GM19023 (cell line): ENCODE data around the gene LSAMP.

ENCODE experiments used
- ATAC-seq: cut with Tn5 transposase; IDR thresholded peaks from one replicate; pipeline ENCODE4 v1.9.1; 2021; ENCODE audit warnings: mild to moderate bottlenecking, moderate library complexity; ENCODE audit not compliant: unreplicated experiment

The LSAMP gene

GRCh38 chr3:116181159-116181558, 264.1 kb downstream of the LSAMP start:
- no peak for ATAC-seq

- ATAC-seq, result no peak
Observed at GRCh38 chr3:116179091-116179490, 266.2 kb downstream of the LSAMP start.

GRCh38 chr3:116176974-116177555, 268.2 kb downstream of the LSAMP start:
- no peak for ATAC-seq

DNA sequence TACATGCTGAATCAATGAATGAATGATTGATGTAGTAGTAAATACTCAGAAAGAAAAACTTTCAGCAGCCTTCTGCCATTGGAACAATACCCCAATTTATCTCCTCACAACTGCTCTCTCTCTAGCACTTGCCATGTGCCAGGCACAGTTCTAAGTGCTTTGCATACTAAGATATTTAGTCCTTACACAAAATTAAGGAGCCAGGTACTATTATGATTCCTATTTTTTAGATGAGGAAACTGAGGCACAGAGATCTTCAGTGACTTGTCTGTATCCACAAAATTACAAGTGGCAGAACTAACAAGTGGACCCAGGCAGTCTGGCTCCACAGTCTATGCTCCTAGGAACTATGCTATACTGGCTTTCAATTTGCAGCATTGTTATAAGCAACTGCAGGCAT, 279.2 kb downstream of the LSAMP start:
- no peak for ATAC-seq

GRCh38 chr3:116165641-116166040, 279.6 kb downstream of the LSAMP start:
- no peak for ATAC-seq

DNA sequence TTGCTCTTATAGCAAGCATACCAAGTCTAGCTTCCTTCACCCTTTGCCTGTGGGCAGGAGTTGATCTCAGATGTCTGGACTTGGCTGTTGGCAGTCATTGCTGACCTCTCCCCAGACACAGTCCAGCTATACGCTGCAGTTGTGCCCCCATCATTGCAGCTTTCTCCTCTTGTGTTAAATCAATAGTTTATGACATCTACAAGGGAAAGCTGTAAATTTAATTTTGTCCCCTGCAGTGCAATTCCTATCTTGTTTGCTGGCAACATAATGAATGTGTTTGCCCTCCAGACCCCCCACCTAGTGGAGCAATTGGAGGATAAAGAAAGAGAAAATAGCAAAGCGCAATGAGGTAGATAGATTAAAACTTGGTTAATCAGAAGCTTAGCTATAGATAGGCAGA, 280.2 kb downstream of the LSAMP start:
- no peak for ATAC-seq

GRCh38 chr3:116164039-116164438, 281.2 kb downstream of the LSAMP start:
- no peak for ATAC-seq

GRCh38 chr3:116161575-116162525, 283.4 kb downstream of the LSAMP start:
- no peak for ATAC-seq

- no peak for ATAC-seq
Observed at GRCh38 chr3:116160594-116160993, 284.7 kb downstream of the LSAMP start.

DNA sequence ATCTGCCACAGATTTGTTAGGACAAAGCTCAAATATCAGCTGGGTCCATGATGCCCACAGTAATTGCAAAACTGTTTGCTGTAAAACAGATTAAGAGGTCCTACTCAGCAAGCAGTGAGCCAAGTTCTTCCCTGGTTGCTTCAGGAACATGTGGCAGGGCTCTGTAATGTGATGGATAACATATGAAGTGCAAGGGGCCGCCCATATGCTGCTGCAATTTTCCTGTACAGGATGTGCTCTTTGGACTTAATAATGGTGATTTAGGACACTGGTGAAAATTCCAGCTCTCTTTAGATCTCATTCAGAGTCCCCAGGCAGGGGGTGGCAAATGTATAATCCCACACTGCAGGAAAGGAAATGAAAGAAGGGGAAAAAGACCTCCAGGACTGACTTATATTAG, 289.4 kb downstream of the LSAMP start:
- ATAC-seq, result no peak

DNA sequence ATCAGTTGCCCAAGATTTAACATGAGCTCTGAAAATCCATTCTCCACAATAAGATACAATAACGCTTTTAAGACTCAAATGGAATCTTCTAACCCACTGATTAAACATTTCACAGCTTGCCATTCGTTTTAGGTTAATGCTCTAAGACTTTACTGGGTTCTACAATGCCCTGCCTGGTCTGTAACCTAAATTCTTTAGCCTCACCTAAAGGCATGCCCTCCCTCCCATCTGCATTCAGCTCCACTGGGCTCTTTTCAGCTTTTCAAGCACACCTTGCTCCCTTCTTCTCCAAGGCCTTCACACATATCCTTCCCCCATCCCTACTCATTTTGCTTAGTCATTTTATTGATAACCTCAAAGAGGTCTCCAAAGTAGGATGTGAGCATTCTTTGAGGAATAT, 290.9 kb downstream of the LSAMP start:
- no peak for ATAC-seq

- no peak for ATAC-seq
Observed at GRCh38 chr3:116153174-116153573, 292.1 kb downstream of the LSAMP start.

DNA sequence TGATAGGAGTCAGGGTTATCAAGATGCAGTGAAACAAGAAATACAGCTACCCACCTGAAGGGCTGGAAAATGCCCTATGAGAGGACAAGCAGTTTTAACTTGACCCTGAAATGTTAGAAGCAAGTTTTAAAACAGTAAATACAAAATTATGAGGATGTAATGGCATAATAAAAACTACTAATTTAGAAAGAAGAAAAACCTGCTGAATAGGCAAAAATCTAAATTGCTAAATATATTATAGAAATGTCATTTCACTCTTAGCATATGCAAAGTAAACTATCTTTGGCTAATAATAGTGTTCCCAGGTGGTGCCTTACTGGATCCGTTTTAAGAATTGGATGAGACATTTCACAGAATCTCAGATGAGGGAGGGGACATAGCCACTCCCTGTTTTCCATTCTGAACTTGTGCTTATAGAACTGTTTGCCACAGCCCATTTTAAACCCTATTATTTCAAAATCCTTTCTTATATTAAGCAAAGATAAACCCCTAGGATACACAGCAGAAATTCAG, 294.6 kb downstream of the LSAMP start:
- no peak for ATAC-seq

DNA sequence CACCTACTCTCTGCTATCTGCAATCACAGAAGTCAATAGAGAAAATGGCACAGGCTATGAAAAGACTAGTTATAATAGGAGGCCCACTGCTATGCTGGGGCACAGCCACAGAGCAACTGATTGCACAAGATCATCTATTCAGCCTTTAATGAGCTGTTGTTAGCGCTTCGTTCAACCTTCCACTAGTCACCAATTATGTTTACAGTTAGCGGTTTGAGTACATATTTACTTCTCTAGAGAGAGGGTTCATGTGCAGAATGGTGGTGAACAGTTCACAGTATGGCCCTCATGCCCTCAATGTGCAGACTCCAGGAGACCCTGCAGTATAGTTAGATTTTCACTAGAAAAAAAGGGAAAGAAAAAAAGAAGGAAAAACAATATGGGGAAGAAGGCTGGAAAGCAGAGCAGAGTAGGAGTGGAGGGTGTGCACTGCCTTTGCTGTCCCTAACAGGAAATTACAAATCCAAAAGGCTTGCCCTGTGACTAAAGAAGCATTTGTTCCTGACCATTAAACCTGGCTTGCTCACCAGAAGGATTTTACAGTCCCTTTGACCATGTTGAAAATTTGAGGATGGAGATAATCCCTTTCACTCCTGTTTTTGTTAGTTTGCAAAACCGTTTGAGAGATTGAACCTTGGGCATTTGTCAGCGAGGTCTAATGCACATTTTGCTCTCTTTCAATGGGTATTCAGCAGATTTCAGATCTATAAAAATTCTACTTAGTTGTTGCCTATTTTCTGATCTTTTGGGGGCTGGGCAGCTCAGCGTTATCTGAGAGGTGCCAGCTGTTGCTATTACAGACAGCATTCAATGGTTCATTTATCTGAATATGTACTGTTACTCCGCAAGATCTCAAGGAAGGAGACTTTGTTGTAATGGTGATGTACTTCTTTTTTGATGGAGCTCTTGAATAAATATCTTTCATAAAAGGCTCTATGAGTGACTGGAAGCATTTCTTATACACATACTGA, 296.1 kb downstream of the LSAMP start:
- ATAC-seq, result no peak

DNA sequence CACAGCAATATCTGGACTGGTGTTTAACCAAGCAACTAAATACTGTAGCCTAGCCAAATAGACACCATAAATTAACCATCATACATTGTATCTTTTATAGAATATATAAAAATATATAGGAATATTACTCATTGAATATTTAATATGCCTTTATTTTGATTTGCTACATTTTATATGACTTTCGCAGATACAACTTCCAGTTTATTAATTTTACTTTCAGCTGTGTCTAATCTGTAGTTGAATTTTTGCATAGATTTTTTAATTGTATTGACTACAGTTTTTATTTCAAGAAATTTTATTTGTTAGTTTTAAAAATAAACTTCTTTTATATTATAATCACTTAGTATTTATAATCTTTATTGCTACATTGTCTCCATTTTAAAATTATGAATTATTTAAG, 299.7 kb downstream of the LSAMP start:
- ATAC-seq, result no peak

- no peak for ATAC-seq
Observed at GRCh38 chr3:116141724-116142123, 303.6 kb downstream of the LSAMP start.

- ATAC-seq, result no peak
Observed at GRCh38 chr3:116140100-116140689, 305.1 kb downstream of the LSAMP start.

- no peak for ATAC-seq
Observed at GRCh38 chr3:116139641-116140040, 305.6 kb downstream of the LSAMP start.

- ATAC-seq, result no peak
Observed at GRCh38 chr3:116135457-116136085, 309.7 kb downstream of the LSAMP start.
